Right atrium auricular region (tissue), 2 donors: Measurements from ENCODE around the gene PAGR1. TPM values are rescaled to one million over a fixed set of nuclear protein-coding genes. Genes with fewer than 3 reads are reported as not detected.
A peak's percentile ranks its signal among the peaks of the same experiment; 100 is the strongest.

Experiments
- DNase-seq: peaks from one replicate; pipeline ENCODE4 v3.0.0-alpha.2; 2019; ENCODE audit warnings: low spot score
- H3K27ac ChIP-seq, 2 donors: fragments of 200-600 bp; sonication (generic); 1 replicate in 1 of 2; 2 replicates in 1 of 2; pipeline ENCODE4 v1.5.1; 2016 to 2019
- H3K27me3 ChIP-seq, 2 donors: fragments of 200-600 bp; sonication (generic); one replicate each; pipeline versions ENCODE4 v1.5.1 to v1.6.0; 2017 to 2019
- H3K36me3 ChIP-seq: fragments of 200-600 bp; sonication (generic); one replicate; pipeline ENCODE4 v1.5.1; 2016
- H3K4me1 ChIP-seq, 2 donors: fragments of 200-600 bp; sonication (generic); one replicate each; pipeline versions ENCODE4 v1.5.1 to v1.6.0; 2017 to 2019
- H3K4me3 ChIP-seq, 2 donors: fragments of 200-600 bp; sonication (generic); 1 replicate in 1 of 2; 2 replicates in 1 of 2; pipeline ENCODE4 v1.5.1; 2017 to 2019; ENCODE audit warnings: mild to moderate bottlenecking in 1 of 2, moderate library complexity in 1 of 2
- H3K9me3 ChIP-seq, 2 donors: fragments of 200-600 bp; sonication (generic); one replicate each; pipeline ENCODE4 v1.5.1; 2019
- total RNA-seq, 2 donors: library from RNA; depleted of rRNA; stranded (reverse); fragments of >200 nt; gene quantifications; one replicate each; pipeline ENCODE4 v1.1.0, GENCODE V29; 2016
- TF ChIP-seq, protein P1 (sequence below), 2 donors: fragments of 200-600 bp; sonication (generic); IDR thresholded peaks; one replicate each; pipeline ENCODE4 v1.5.1; 2019; ENCODE audit warnings: antibody characterized with exemption in 2 of 2

PAGR1 gene
- total RNA-seq, 2 donors from 2014 or later = 23.5 to 27.3 TPM

DNA sequence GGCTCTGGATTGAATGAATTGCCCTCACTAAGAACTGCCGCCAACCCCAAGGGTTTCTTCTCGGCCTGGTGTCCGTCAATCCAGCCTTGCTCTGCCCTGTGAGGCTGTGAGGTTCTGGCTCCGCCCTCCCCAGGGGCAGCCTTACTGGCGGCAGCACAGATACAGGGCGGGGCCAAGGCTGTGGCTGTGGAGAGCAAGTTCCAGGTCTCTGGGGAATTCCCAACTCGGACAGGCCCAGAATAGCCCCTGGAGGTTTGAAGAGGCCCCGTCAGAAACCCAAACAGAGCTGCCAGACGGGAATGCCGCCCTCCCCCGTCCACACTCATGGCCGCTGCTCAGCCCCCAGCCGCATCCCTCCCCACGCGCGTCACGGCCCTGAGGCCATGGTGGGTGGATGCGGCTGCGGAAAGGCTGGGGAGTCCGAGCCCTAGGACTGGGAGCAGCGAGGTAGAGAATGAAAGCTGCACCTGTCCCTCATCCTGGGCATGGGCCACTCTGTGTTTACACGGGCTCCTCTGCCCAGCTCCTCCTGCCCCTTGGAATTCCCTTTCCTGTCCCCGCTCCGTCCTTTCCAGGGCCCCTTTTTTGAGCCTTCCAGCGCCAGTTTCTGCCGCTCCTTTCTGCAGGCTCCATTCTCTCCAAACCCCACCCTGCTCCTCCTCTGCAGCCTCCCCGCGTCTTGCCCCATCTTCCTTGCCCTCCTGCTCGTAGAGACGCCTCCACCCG is 4.6 kb upstream of the PAGR1 start:
- Histone ChIP-seq H3K4me3 (peak overlapping the region; percentile 55 to 64), H3K4me1 (peaks cover 0 to 78% of the 10 kb centered on the region in 2 donors), H3K27ac (peak overlapping the region; percentile 94 to 96), H3K36me3 (peaks cover 14% of the 10 kb centered on the region), H3K27me3 (no peaks in the 10 kb centered on the region), H3K9me3 (no peaks in the 10 kb centered on the region)
- TF ChIP-seq, protein P1, sequence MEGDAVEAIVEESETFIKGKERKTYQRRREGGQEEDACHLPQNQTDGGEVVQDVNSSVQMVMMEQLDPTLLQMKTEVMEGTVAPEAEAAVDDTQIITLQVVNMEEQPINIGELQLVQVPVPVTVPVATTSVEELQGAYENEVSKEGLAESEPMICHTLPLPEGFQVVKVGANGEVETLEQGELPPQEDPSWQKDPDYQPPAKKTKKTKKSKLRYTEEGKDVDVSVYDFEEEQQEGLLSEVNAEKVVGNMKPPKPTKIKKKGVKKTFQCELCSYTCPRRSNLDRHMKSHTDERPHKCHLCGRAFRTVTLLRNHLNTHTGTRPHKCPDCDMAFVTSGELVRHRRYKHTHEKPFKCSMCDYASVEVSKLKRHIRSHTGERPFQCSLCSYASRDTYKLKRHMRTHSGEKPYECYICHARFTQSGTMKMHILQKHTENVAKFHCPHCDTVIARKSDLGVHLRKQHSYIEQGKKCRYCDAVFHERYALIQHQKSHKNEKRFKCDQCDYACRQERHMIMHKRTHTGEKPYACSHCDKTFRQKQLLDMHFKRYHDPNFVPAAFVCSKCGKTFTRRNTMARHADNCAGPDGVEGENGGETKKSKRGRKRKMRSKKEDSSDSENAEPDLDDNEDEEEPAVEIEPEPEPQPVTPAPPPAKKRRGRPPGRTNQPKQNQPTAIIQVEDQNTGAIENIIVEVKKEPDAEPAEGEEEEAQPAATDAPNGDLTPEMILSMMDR (IDR thresholded peaks at IDR 0.05) = peak in 1 of 2 donors; percentile 16
- DNase-seq = peak; percentile 97

DNA sequence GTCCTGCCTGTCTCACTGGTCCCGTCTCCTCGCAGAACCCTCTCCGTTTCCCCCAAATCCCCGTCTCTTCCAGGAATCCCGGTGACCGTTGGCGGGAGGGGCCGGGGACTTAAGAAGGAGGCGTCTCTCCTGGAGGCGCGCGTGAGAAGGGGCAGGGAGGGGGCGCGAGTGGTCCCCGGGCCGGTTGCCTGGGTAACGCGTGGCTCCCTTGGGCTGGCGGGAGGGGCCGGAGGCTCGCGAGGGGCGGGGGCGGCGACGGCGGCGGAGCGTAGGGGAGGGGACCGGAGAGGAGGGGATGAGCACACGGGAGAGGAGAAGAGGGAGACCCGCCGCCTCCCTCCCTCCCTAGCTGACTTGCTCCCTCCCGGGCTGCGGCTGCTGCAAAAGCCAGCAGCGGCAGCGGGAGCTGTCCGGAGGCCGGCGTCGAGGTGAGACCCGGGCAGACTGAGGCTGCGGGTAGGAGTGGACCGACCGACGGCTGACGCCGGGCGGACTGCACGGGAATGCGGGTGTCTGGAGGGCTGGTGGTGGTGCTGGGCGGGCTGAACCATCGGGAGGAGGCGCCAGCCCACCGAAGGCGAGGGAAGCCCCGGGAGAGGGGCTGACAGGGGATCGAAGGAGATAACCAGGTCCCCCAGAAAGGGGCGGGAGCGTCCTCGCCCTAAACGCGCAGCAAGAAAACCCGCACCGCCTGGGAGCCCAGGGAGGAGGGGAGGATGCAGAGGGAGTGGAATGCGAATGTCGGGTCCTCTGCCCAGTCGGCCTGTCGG is 3.9 kb upstream of the PAGR1 start, which contains the start of gene PRRT2:
Gene PRRT2, plus strand, starts transcription at position 298 of the 770 bp plus-strand sequence. CDS start 862 bp downstream, outside the sequence.
- Histone ChIP-seq H3K27ac (peak within 1 kb of the TSS; percentile 94 to 96), H3K9me3 (no peaks in the 10 kb centered on the region), H3K27me3 (no peaks in the 10 kb centered on the region), H3K4me3 (peak within 1 kb of the TSS; percentile 55 to 64), H3K4me1 (peaks cover 0 to 85% of the 10 kb centered on the region in 2 donors), H3K36me3 (peaks cover 14% of the 10 kb centered on the region)
- TF ChIP-seq, protein P1 (IDR thresholded peaks at IDR 0.05) = no peak
- DNase-seq = no peak

DNA sequence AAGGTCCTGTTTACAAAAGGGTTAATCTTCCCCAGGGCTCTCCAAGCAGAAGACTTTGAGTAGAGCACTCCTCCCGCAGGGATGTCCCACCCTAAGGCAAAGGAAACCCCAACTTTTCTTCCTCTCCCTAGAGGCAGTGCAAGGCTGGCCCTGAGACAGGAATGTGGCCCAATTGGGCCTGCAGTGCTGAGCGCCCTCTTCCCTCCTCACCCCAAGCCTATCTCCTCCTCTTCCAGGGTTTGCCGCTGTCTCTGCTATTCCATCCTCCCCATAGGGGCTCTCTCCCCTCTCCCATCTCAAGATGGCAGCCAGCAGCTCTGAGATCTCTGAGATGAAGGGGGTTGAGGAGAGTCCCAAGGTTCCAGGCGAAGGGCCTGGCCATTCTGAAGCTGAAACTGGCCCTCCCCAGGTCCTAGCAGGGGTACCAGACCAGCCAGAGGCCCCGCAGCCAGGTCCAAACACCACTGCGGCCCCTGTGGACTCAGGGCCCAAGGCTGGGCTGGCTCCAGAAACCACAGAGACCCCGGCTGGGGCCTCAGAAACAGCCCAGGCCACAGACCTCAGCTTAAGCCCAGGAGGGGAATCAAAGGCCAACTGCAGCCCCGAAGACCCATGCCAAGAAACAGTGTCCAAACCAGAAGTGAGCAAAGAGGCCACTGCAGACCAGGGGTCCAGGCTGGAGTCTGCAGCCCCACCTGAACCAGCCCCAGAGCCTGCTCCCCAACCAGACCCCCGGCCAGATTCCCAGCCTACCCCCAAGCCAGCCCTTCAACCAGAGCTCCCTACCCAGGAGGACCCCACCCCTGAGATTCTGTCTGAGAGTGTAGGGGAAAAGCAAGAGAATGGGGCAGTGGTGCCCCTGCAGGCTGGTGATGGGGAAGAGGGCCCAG is 3.0 kb upstream of the PAGR1 start:
- H3K4me1 ChIP-seq = peaks cover 0 to 83% of the 10 kb centered on the region in 2 donors
- H3K27me3 ChIP-seq = no peaks in the 10 kb centered on the region
- peaks cover 16% of the 10 kb centered on the region for H3K36me3 ChIP-seq
- TF ChIP-seq, protein P1 (IDR thresholded peaks at IDR 0.05) = no peak
- H3K27ac ChIP-seq = peak overlapping the region; percentile 94 to 96
- H3K9me3 ChIP-seq = no peaks in the 10 kb centered on the region
- no peak for DNase-seq
- peak overlapping the region in 1 of 2 donors; percentile 64 for H3K4me3 ChIP-seq

DNA sequence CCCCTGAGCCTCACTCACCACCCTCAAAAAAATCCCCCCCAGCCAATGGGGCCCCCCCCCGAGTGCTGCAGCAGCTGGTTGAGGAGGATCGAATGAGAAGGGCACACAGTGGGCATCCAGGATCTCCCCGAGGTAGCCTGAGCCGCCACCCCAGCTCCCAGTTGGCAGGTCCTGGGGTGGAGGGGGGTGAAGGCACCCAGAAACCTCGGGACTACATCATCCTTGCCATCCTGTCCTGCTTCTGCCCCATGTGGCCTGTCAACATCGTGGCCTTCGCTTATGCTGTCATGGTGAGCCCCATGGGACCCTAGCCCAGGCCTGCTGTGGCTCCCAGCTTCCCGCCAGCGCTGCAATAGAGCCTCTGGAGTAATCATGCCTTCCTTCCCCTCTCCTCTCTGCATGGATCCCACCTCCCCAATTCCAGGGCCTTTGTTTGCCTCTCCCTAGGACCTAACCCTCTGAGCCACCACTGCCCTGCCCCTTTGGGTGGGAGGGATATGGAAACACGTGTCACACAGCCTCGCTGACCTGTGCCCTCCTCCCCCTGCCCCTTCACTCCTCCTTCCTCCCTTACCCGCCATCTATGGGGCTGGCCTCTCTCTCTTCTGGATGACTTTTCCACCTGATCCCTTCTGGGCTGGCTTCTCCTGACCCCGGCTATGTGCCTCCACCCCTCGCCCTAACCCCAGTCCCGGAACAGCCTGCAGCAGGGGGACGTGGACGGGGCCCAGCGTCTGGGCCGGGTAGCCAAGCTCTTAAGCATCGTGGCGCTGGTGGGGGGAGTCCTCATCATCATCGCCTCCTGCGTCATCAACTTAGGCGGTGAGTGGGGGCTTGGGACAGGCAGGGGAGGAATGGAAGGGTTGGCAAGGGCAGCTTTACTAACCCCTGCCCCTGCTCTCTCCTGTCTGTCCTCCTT is 2.0 kb upstream of the PAGR1 start:
- TF ChIP-seq, protein P1 (IDR thresholded peaks at IDR 0.05) = no peak
- no peak overlapping the region for H3K4me3 ChIP-seq
- peaks cover 19% of the 10 kb centered on the region for H3K36me3 ChIP-seq
- H3K27ac ChIP-seq = peak overlapping the region; percentile 51 to 96
- no peaks in the 10 kb centered on the region for H3K9me3 ChIP-seq
- DNase-seq = no peak
- no peaks in the 10 kb centered on the region for H3K27me3 ChIP-seq
- peaks cover 0 to 74% of the 10 kb centered on the region in 2 donors for H3K4me1 ChIP-seq
